Glutamatergic neuron (in vitro differentiated cells): ENCODE data around the gene CSGALNACT2. TPM values are rescaled to one million over a fixed set of nuclear protein-coding genes. Genes with fewer than 3 reads are reported as not detected.

Experiments used
- DNase-seq: peaks from one replicate; pipeline ENCODE4 v3.0.0; 2022
- H3K27ac Mint-ChIP-seq: one replicate; pipeline ENCODE4 v1.8.0; 2020; ENCODE audit warnings: mild to moderate bottlenecking, mixed read lengths, inconsistent platforms; ENCODE audit not compliant: unreplicated experiment
- H3K27me3 Mint-ChIP-seq: one replicate; pipeline ENCODE4 v1.8.0; 2020; ENCODE audit warnings: mild to moderate bottlenecking, moderate library complexity, mixed read lengths, inconsistent platforms; ENCODE audit not compliant: unreplicated experiment
- H3K36me3 Mint-ChIP-seq: one replicate; pipeline ENCODE4 v1.8.0; 2020; ENCODE audit warnings: mild to moderate bottlenecking, mixed read lengths, inconsistent platforms; ENCODE audit not compliant: unreplicated experiment
- H3K4me1 Mint-ChIP-seq: one replicate; pipeline ENCODE4 v1.8.0; 2020; ENCODE audit warnings: mild to moderate bottlenecking, low read depth, mixed read lengths, inconsistent platforms; ENCODE audit not compliant: unreplicated experiment
- H3K4me3 Mint-ChIP-seq: one replicate; pipeline ENCODE4 v1.8.0; 2020; ENCODE audit warnings: mild to moderate bottlenecking, mixed read lengths, inconsistent platforms; ENCODE audit not compliant: unreplicated experiment
- H3K9me3 Mint-ChIP-seq: one replicate; pipeline ENCODE4 v1.8.0; 2020; ENCODE audit warnings: mild to moderate bottlenecking, moderate library complexity, mixed read lengths, inconsistent platforms; ENCODE audit not compliant: unreplicated experiment
- CTCF ChIP-seq: fragments of 200-600 bp; sonication (generic); IDR thresholded peaks from one replicate; pipeline ENCODE4 v1.5.0; 2021; ENCODE audit not compliant: partially characterized antibody, unreplicated experiment
- total RNA-seq: library from RNA; stranded (reverse); fragmentation: NEBNext Ultra II Directional; extraction: Animal tissue kit (Norgen Biotek cat#: 25700); gene quantifications from one replicate; pipeline ENCODE4 v1.2.1, GENCODE V29; 2021; ENCODE audit not compliant: unreplicated experiment

CSGALNACT2 gene
- total RNA-seq, 1 donor from 2014 or later: 28.3 TPM

- DNase-seq: no peak
- Mint-ChIP-seq H3K27me3 (peaks cover 3% of the 10 kb centered on the region), H3K4me1 (peaks cover 8% of the 10 kb centered on the region), H3K4me3 (no peak overlapping the region), H3K27ac (no peak overlapping the region), H3K9me3 (no peaks in the 10 kb centered on the region), H3K36me3 (no peaks in the 10 kb centered on the region)
- no peak for TF ChIP-seq CTCF
Measured at GRCh38 chr10:43166880-43167497, 28.7 kb downstream of the CSGALNACT2 start.

- H3K27ac Mint-ChIP-seq: no peak overlapping the region
- H3K9me3 Mint-ChIP-seq: no peaks in the 10 kb centered on the region
- peaks cover 8% of the 10 kb centered on the region for H3K4me1 Mint-ChIP-seq
- no peak for DNase-seq
- TF ChIP-seq CTCF: no peak
- H3K4me3 Mint-ChIP-seq: no peak overlapping the region
- peaks cover 3% of the 10 kb centered on the region for H3K27me3 Mint-ChIP-seq
- H3K36me3 Mint-ChIP-seq: no peaks in the 10 kb centered on the region
Measured at GRCh38 chr10:43167498-43167889, 29.2 kb downstream of the CSGALNACT2 start.

GRCh38 chr10:43170491-43170890 lies 32.2 kb downstream of the CSGALNACT2 start:
- no peak for TF ChIP-seq CTCF
- no peak for DNase-seq
- H3K27ac Mint-ChIP-seq: no peak overlapping the region
- H3K4me1 Mint-ChIP-seq: peaks cover 5% of the 10 kb centered on the region
- H3K27me3 Mint-ChIP-seq: no peaks in the 10 kb centered on the region
- no peaks in the 10 kb centered on the region for H3K9me3 Mint-ChIP-seq
- no peaks in the 10 kb centered on the region for H3K36me3 Mint-ChIP-seq
- H3K4me3 Mint-ChIP-seq: no peak overlapping the region

GRCh38 chr10:43172645-43173044 lies 34.4 kb downstream of the CSGALNACT2 start:
- Mint-ChIP-seq H3K9me3 (no peaks in the 10 kb centered on the region), H3K27me3 (no peaks in the 10 kb centered on the region), H3K36me3 (no peaks in the 10 kb centered on the region), H3K4me1 (peaks cover 5% of the 10 kb centered on the region), H3K27ac (no peak overlapping the region), H3K4me3 (no peak overlapping the region)
- DNase-seq: no peak
- TF ChIP-seq CTCF: no peak

- DNase-seq: no peak
- Mint-ChIP-seq H3K4me3 (no peak overlapping the region), H3K9me3 (no peaks in the 10 kb centered on the region), H3K27me3 (no peaks in the 10 kb centered on the region), H3K36me3 (no peaks in the 10 kb centered on the region), H3K27ac (no peak overlapping the region), H3K4me1 (peaks cover 5% of the 10 kb centered on the region)
- TF ChIP-seq CTCF: no peak
Measured at GRCh38 chr10:43173120-43173519, 34.9 kb downstream of the CSGALNACT2 start.
